ENCODE measurements around the gene MYOZ1. TPM values are rescaled to one million over a fixed set of nuclear protein-coding genes. Genes with fewer than 3 reads are reported as not detected.

Gene MYOZ1
- total and polyA plus RNA-seq, 2 of the 4 experiments (the other 2 are of a cell fraction) = 0.18 to 0.29 TPM

DNA sequence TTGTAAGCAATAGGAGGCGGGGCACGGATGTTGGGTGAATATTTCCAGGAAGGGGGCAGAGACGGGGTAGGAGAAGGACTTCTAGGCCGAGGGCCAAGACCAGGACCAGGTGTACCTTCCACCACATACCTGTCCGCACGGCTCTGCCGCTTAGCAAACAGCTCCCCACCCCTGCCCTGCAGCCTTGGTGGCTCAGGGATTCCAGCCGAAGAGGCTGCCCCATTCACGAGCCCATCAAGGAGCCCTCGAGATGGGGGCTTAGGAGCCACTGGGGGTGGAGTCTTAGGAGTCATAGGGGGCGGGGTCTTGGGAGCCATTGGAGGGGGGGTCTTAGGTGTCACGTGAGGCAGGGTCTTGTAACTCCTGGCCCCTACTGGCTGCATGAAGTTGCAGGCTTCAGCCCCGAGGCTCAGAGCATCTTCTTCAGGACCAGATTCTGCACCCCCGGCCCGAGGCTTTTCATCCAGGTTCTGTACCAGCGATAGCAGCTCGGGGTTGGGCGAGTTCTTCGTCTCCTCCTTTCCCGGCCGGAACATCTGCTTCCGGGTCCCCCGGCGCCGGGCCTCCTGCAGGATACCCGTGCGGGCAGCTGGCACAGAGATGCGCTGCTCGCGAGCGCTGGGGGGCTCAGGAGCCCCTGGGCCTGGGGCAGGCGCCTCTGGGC, 6.1 kb upstream of the MYOZ1 start:
- peak overlapping the region; percentile 2; the same call in 1 of the 2 replicates for H4K91ac ChIP-seq (ENCODE audit: insufficient read depth, low read depth, low read length)
- no peak overlapping the region; the same call in 2 of the 3 replicates for H2BK15ac ChIP-seq (ENCODE audit: low read depth, low read length)
- peak overlapping the region; percentile 48 for H2BK20ac ChIP-seq (ENCODE audit: low read depth, low read length)
- no peak overlapping the region for H3K9ac ChIP-seq (ENCODE audit: low read depth, low read length)
- 0 out of 2 replicates have a peak overlapping the region, but pooled peaks have one; percentile 7 for H2BK120ac ChIP-seq (ENCODE audit: low read depth, low read length)
- no peak overlapping the region for H3K14ac ChIP-seq (replicated peaks; ENCODE audit: low read depth, low read length)
- H2AK9ac ChIP-seq (replicated peaks; ENCODE audit: low read depth, low read length, poor library complexity) = no peak overlapping the region
- intact Hi-C loops (cut with micrococcal nuclease) = loop anchor here (10.0 kb wide), 1 partner anchor 233 kb away; the partner anchor contains the start of gene ANXA7
- H3K27ac ChIP-seq (ENCODE audit: insufficient read depth, low read length) = no peak overlapping the region
- ChIA-PET POLR2A (ENCODE audit: unreplicated experiment) (no interaction called here), CTCF (no interaction called here)
- no peak for TF ChIP-seq NFE2L2 (IDR thresholded peaks at IDR 0.05; ENCODE audit: low read depth, low read length)
- dilution Hi-C loops (cut with HindIII; ENCODE audit: low sequenced_read_pairs, unreplicated experiment) = no loop called here
- no peaks in the 10 kb centered on the region for H3K27me3 ChIP-seq (ENCODE audit: control insufficient read depth, insufficient read depth, low read length)
- no peak overlapping the region for H3K56ac ChIP-seq (ENCODE audit: extremely low read depth, insufficient read depth, low read length)
- H3K9me3 ChIP-seq (ENCODE audit: control insufficient read depth, insufficient read depth, low read length) = no peaks in the 10 kb centered on the region
- in situ Hi-C loops (cut with MboI; ENCODE audit: low sequenced_read_pairs) = loop anchor here (25.0 kb wide), 1 partner anchor 385 kb away; the partner anchor contains the start of gene MRPS16
- H3K4me2 ChIP-seq (ENCODE audit: low read depth, low read length) = no peak overlapping the region
- peak overlapping the region; percentile 43; the same call in 1 of the 2 replicates for H4K5ac ChIP-seq (ENCODE audit: low read depth, low read length)
- H4K8ac ChIP-seq (ENCODE audit: low read depth in 2 of 2, low read length in 2 of 2) = peak overlapping the region in 1 of 2 experiments; percentile 81; a peak in 1 of 4 replicates
- no peaks in the 10 kb centered on the region for H3K36me3 ChIP-seq (ENCODE audit: control insufficient read depth, insufficient read depth, low read length)
- H3K4me3 ChIP-seq (ENCODE audit: insufficient read depth, low read depth, low read length) = peak overlapping the region; percentile 16; the same call in 1 of the 2 replicates
- no peak overlapping the region for H2BK5ac ChIP-seq (ENCODE audit: low read depth, low read length, poor library complexity, severe bottlenecking)
- peak overlapping the region; percentile 83 for H2AFZ ChIP-seq (replicated peaks; ENCODE audit: low read length, poor library complexity)
- H3K4ac ChIP-seq (ENCODE audit: low read depth, low read length) = peak overlapping the region; percentile 34; the same call in 1 of the 2 replicates
- no TSS peak for BruUV-seq (replicated peaks)
- peaks cover 0 to 14% of the 10 kb centered on the region in 2 experiments; a peak in 2 of 4 replicates for H3K79me1 ChIP-seq (ENCODE audit: low read depth in 1 of 2, low read length in 2 of 2)
- H2AK5ac ChIP-seq (ENCODE audit: low read depth, low read length) = peak overlapping the region; percentile 37; the same call in 1 of the 2 replicates
- H3K4me1 ChIP-seq (ENCODE audit: control insufficient read depth, insufficient read depth, low read length) = peaks cover 23% of the 10 kb centered on the region
- H4K20me1 ChIP-seq (ENCODE audit: insufficient read depth, low read length) = no peaks in the 10 kb centered on the region
- no peak overlapping the region for H3K18ac ChIP-seq (ENCODE audit: low read depth, low read length)
- no peak for DNase-seq
- H3K23ac ChIP-seq (ENCODE audit: low read depth, low read length) = no peak overlapping the region
- no peak for ATAC-seq (ENCODE audit: low read depth)
- peaks cover 25% of the 10 kb centered on the region for H3K9me1 ChIP-seq (ENCODE audit: insufficient read depth, low read length)
- 32% methylated on average over 13 of the region's 32 CpGs; no CpG with 5 or more reads in 1 of the 2 experiments for WGBS, 2 experiments (ENCODE audit: extremely low coverage in 2 of 2, insufficient read length in 1 of 2)

Measured in IMR-90 (cell line).